Measurements from ENCODE around the gene CCSAP. TPM values are rescaled to one million over a fixed set of nuclear protein-coding genes. Genes with fewer than 3 reads are reported as not detected.

CCSAP gene
- total and polyA plus RNA-seq, 2 of the 13 experiments (the other 11 are each of a cell fraction or from before 2014, with no cell fraction given), result 3.7 to 9.0 TPM

DNA sequence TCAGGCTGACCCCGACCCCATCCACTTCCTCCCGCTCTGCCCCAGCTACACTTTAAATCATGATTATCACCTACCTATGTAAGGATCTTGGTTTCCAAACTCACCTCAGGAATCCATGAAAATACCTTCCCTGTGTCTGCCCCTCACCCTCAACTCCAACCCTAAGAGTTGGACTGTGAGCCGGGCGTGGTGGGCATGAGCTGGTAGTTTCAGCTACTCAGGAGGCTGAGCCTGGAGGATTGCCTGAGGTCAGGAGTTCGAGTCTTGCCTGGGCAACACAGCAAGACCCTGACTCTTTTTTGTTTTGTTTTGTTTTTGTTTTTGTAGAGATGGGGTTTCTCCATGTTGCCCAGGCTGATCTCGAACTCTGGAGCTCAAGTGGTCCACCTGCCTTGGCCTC, 30.5 kb upstream of the CCSAP start (continued):
- TF ChIP-seq, protein P1, sequence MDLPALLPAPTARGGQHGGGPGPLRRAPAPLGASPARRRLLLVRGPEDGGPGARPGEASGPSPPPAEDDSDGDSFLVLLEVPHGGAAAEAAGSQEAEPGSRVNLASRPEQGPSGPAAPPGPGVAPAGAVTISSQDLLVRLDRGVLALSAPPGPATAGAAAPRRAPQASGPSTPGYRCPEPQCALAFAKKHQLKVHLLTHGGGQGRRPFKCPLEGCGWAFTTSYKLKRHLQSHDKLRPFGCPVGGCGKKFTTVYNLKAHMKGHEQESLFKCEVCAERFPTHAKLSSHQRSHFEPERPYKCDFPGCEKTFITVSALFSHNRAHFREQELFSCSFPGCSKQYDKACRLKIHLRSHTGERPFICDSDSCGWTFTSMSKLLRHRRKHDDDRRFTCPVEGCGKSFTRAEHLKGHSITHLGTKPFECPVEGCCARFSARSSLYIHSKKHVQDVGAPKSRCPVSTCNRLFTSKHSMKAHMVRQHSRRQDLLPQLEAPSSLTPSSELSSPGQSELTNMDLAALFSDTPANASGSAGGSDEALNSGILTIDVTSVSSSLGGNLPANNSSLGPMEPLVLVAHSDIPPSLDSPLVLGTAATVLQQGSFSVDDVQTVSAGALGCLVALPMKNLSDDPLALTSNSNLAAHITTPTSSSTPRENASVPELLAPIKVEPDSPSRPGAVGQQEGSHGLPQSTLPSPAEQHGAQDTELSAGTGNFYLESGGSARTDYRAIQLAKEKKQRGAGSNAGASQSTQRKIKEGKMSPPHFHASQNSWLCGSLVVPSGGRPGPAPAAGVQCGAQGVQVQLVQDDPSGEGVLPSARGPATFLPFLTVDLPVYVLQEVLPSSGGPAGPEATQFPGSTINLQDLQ (CRISPR knock-in tag; IDR thresholded peaks at IDR 0.05), result no peak

DNA sequence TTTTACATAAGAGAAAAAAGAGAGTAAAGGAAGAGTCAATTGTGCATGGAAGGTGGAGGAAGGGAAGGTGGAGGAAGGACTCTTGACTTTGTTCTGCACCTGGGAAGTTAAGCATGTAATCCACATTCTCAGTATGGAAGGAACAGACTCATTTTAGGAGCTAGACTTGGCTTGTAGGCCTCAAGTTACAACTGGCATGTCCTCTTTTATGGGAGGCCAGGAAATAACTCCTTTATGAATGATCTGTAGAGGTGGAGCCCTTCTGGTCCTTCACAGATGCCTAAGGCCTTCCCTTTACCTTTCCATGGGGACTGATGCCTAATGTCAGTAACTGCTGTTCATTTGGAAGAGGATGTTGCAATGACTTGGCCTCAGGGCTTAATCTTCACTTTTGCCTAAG, 29.4 kb upstream of the CCSAP start:
- ChIA-PET POLR2A (no interaction called here), CTCF (ENCODE audit: low intra/inter-chr PET ratio, low total read pairs) (no interaction called here)
- Histone ChIP-seq H3K4me3 (replicated peaks in 1 of 3; ENCODE audit: insufficient read depth in 1 of 3, low read depth in 2 of 3, low read length in 3 of 3) (no peak overlapping the region), H3K4me1 (ENCODE audit: insufficient read depth, low read length) (no peaks in the 10 kb centered on the region), H3K9ac (ENCODE audit: insufficient read depth, low read depth, low read length) (no peak overlapping the region), H4K20me1 (ENCODE audit: insufficient read depth, low read length) (no peaks in the 10 kb centered on the region), H3K27me3 (ENCODE audit: control insufficient read depth in 1 of 2, insufficient read depth in 2 of 2, low read length in 2 of 2) (peaks cover 0 to 17% of the 10 kb centered on the region in 2 experiments), H3K36me3 (replicated peaks in 1 of 2; ENCODE audit: control insufficient read depth in 1 of 2, insufficient read depth in 2 of 2, low read length in 2 of 2) (no peaks in the 10 kb centered on the region), H3K79me2 (ENCODE audit: insufficient read depth, low read length) (no peaks in the 10 kb centered on the region), H3K27ac (ENCODE audit: extremely low read length, insufficient read depth, low read length) (no peak overlapping the region), H3K9me3 (ENCODE audit: low read length) (no peaks in the 10 kb centered on the region), H2AFZ (ENCODE audit: low read length) (no peak overlapping the region), H3K4me2 (ENCODE audit: low read depth, low read length) (no peak overlapping the region)
- TF ChIP-seq, protein P2, sequence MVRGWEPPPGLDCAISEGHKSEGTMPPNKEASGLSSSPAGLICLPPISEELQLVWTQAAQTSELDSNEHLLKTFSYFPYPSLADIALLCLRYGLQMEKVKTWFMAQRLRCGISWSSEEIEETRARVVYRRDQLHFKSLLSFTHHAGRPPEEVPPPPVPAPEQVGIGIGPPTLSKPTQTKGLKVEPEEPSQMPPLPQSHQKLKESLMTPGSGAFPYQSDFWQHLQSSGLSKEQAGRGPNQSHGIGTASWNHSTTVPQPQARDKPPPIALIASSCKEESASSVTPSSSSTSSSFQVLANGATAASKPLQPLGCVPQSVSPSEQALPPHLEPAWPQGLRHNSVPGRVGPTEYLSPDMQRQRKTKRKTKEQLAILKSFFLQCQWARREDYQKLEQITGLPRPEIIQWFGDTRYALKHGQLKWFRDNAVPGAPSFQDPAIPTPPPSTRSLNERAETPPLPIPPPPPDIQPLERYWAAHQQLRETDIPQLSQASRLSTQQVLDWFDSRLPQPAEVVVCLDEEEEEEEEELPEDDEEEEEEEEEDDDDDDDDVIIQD (CRISPR knock-in tag; IDR thresholded peaks at IDR 0.05; ENCODE audit: low read depth), result no peak
- TF ChIP-seq DR1 (CRISPR knock-in tag; IDR thresholded peaks at IDR 0.05), result no peak
- no peak for TF ChIP-seq ZNF225 (CRISPR knock-in tag; IDR thresholded peaks at IDR 0.05)
- TF ChIP-seq, protein P3, sequence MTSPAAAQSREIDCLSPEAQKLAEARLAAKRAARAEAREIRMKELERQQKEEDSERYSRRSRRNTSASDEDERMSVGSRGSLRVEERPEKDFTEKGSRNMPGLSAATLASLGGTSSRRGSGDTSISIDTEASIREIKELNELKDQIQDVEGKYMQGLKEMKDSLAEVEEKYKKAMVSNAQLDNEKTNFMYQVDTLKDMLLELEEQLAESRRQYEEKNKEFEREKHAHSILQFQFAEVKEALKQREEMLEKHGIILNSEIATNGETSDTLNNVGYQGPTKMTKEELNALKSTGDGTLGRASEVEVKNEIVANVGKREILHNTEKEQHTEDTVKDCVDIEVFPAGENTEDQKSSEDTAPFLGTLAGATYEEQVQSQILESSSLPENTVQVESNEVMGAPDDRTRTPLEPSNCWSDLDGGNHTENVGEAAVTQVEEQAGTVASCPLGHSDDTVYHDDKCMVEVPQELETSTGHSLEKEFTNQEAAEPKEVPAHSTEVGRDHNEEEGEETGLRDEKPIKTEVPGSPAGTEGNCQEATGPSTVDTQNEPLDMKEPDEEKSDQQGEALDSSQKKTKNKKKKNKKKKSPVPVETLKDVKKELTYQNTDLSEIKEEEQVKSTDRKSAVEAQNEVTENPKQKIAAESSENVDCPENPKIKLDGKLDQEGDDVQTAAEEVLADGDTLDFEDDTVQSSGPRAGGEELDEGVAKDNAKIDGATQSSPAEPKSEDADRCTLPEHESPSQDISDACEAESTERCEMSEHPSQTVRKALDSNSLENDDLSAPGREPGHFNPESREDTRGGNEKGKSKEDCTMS (CRISPR knock-in tag; conservative IDR thresholded peaks at IDR 0.05), result no peak
- TF ChIP-seq, protein P4, sequence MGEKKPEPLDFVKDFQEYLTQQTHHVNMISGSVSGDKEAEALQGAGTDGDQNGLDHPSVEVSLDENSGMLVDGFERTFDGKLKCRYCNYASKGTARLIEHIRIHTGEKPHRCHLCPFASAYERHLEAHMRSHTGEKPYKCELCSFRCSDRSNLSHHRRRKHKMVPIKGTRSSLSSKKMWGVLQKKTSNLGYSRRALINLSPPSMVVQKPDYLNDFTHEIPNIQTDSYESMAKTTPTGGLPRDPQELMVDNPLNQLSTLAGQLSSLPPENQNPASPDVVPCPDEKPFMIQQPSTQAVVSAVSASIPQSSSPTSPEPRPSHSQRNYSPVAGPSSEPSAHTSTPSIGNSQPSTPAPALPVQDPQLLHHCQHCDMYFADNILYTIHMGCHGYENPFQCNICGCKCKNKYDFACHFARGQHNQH (CRISPR knock-in tag; IDR thresholded peaks at IDR 0.05), result no peak
- TF ChIP-seq, protein P5, sequence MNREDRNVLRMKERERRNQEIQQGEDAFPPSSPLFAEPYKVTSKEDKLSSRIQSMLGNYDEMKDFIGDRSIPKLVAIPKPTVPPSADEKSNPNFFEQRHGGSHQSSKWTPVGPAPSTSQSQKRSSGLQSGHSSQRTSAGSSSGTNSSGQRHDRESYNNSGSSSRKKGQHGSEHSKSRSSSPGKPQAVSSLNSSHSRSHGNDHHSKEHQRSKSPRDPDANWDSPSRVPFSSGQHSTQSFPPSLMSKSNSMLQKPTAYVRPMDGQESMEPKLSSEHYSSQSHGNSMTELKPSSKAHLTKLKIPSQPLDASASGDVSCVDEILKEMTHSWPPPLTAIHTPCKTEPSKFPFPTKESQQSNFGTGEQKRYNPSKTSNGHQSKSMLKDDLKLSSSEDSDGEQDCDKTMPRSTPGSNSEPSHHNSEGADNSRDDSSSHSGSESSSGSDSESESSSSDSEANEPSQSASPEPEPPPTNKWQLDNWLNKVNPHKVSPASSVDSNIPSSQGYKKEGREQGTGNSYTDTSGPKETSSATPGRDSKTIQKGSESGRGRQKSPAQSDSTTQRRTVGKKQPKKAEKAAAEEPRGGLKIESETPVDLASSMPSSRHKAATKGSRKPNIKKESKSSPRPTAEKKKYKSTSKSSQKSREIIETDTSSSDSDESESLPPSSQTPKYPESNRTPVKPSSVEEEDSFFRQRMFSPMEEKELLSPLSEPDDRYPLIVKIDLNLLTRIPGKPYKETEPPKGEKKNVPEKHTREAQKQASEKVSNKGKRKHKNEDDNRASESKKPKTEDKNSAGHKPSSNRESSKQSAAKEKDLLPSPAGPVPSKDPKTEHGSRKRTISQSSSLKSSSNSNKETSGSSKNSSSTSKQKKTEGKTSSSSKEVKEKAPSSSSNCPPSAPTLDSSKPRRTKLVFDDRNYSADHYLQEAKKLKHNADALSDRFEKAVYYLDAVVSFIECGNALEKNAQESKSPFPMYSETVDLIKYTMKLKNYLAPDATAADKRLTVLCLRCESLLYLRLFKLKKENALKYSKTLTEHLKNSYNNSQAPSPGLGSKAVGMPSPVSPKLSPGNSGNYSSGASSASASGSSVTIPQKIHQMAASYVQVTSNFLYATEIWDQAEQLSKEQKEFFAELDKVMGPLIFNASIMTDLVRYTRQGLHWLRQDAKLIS (CRISPR knock-in tag; IDR thresholded peaks at IDR 0.05), result no peak
- no peak for TF ChIP-seq HOXA7 (CRISPR knock-in tag; IDR thresholded peaks at IDR 0.05)
- TF ChIP-seq IKZF1 (IDR thresholded peaks at IDR 0.05), result no peak
- no peak for TF ChIP-seq ISX (CRISPR knock-in tag; conservative IDR thresholded peaks at IDR 0.05)
- TF ChIP-seq ZNF543 (CRISPR knock-in tag; IDR thresholded peaks at IDR 0.05), result no peak
- no peak for TF ChIP-seq ZNF446 (CRISPR knock-in tag; IDR thresholded peaks at IDR 0.05)
- in situ Hi-C loops (cut with HindIII; ENCODE audit: extremely low pct_ligation_motif_present, low pct_unique_long_range_greater_than_20kb), result no loop called here
- ATAC-seq (no peak), FAIRE-seq (no peak), DNase-seq (ENCODE audit: low spot score) (no peak)
- no TSS peak for BruUV-seq (replicated peaks)
- intact Hi-C loops (cut with micrococcal nuclease; ENCODE audit: unreplicated experiment), result no loop called here
